HepG2 (cell line): Measurements from ENCODE around the gene KBTBD3. TPM values are rescaled to one million over a fixed set of nuclear protein-coding genes. Genes with fewer than 3 reads are reported as not detected.

Experiments
- ATF7 ChIP-seq, 2 experiments: fragments of 450-650 bp in 1 of 2; sonication (generic) in 1 of 2; formaldehyde crosslinking in 1 of 2; IDR thresholded peaks; 2 replicates each; pipeline versions ENCODE4 v1.4.0 to v1.6.1; 2016 to 2020; ENCODE audit warnings: antibody characterized with exemption in 1 of 2, mild to moderate bottlenecking in 1 of 2, missing genetic modification reagents in 1 of 2
- CREM ChIP-seq, 2 experiments: sonication (generic) in 1 of 2; formaldehyde crosslinking in 1 of 2; IDR thresholded peaks; 2 replicates each; pipeline versions ENCODE4 v1.4.0 to v1.6.1; 2016 to 2020; ENCODE audit warnings: antibody characterized with exemption in 1 of 2, mild to moderate bottlenecking in 1 of 2, missing genetic modification reagents in 1 of 2
- DPF2 ChIP-seq: sonication (generic); formaldehyde crosslinking; IDR thresholded peaks from 2 replicates; pipeline ENCODE4 v1.4.0; 2020; ENCODE audit warnings: mild to moderate bottlenecking, low read depth, missing genetic modification reagents, borderline replicate concordance
- ELK4 ChIP-seq: sonication (generic); formaldehyde crosslinking; IDR thresholded peaks from 2 replicates; pipeline ENCODE4 v1.9.0; 2021; ENCODE audit warnings: missing genetic modification reagents, borderline replicate concordance
- EZH2 ChIP-seq: conservative IDR thresholded peaks from 2 replicates; pipeline ENCODE4 v1.6.1; 2012; ENCODE audit warnings: mild to moderate bottlenecking, low read depth, low read length, moderate library complexity
- FOSL2 ChIP-seq: sonication (generic); formaldehyde crosslinking; IDR thresholded peaks from 2 replicates; pipeline ENCODE4 v1.4.0; 2020; ENCODE audit warnings: missing genetic modification reagents
- HCFC1 ChIP-seq: fragments of 150-350 bp; IDR thresholded peaks from 2 replicates; pipeline ENCODE4 v1.6.1; 2014; ENCODE audit warnings: low read depth, low read length
- HES4 ChIP-seq: sonication (generic); formaldehyde crosslinking; IDR thresholded peaks from 2 replicates; pipeline ENCODE4 v1.9.0; 2021; ENCODE audit warnings: mild to moderate bottlenecking, missing genetic modification reagents, borderline replicate concordance
- JUND ChIP-seq: sonication (generic); formaldehyde crosslinking; IDR thresholded peaks from 2 replicates; pipeline ENCODE4 v1.8.0; 2022; ENCODE audit warnings: mild to moderate bottlenecking, missing genetic modification reagents
- MTA1 ChIP-seq: sonication (generic); formaldehyde crosslinking; IDR thresholded peaks from 2 replicates; pipeline ENCODE4 v1.4.0; 2020; ENCODE audit warnings: missing genetic modification reagents, mild to moderate bottlenecking, borderline replicate concordance
- PBX2 ChIP-seq: IDR thresholded peaks from 2 replicates; pipeline ENCODE4 v1.6.1; 2016; ENCODE audit warnings: control low read depth
- RARA ChIP-seq: IDR thresholded peaks from 2 replicates; pipeline ENCODE4 v1.6.1; 2016; ENCODE audit warnings: missing genetic modification reagents, missing compliant biosample characterization
- SKI ChIP-seq: fragments of 450-650 bp; IDR thresholded peaks from one replicate; pipeline ENCODE4 v1.6.1; 2018; ENCODE audit warnings: mild to moderate bottlenecking; ENCODE audit not compliant: partially characterized antibody
- ZNF20 ChIP-seq: sonication (generic); formaldehyde crosslinking; IDR thresholded peaks from 2 replicates; pipeline ENCODE4 v1.4.0; 2020; ENCODE audit warnings: mild to moderate bottlenecking, moderate library complexity, missing genetic modification reagents
- ZNF33A ChIP-seq: sonication (generic); formaldehyde crosslinking; IDR thresholded peaks from 2 replicates; pipeline ENCODE4 v1.5.1; 2020; ENCODE audit warnings: missing genetic modification reagents, mild to moderate bottlenecking, moderate library complexity, borderline replicate concordance
- ZNF343 ChIP-seq: sonication (generic); formaldehyde crosslinking; IDR thresholded peaks from 2 replicates; pipeline ENCODE4 v1.4.0; 2020; ENCODE audit warnings: mild to moderate bottlenecking, missing genetic modification reagents
- ZNF550 ChIP-seq: sonication (generic); formaldehyde crosslinking; IDR thresholded peaks from 2 replicates; pipeline ENCODE4 v1.4.0; 2020; ENCODE audit warnings: mild to moderate bottlenecking, missing genetic modification reagents, borderline replicate concordance
- ZNF580 ChIP-seq: IDR thresholded peaks from 2 replicates; pipeline ENCODE4 v1.6.1; 2016; ENCODE audit warnings: low read depth, borderline replicate concordance
- ZUFSP ChIP-seq: sonication (generic); formaldehyde crosslinking; IDR thresholded peaks from 2 replicates; pipeline ENCODE4 v1.9.0; 2021; ENCODE audit warnings: missing genetic modification reagents, mild to moderate bottlenecking, borderline replicate concordance
- polyA plus RNA-seq, 8 experiments: library from polyadenylated mRNA; depleted of rRNA in 3 of 8; stranded (reverse) in 7 of 8; unstranded in 1 of 8; fragments of >200 nt; fragmentation: Illumina TruSeq in 4 of 8; extraction: Trizol in 4 of 8; gene quantifications; 2 replicates each; pipeline versions ENCODE4 v1.2.1 to v1.2.3, GENCODE V29; 2011 to 2016; ENCODE audit warnings: low read depth in 4 of 8, missing spikeins in 1 of 8, mixed read lengths in 1 of 8; ENCODE audit not compliant: insufficient read depth in 1 of 8
- total RNA-seq, 5 experiments: library from RNA; depleted of rRNA; stranded (reverse); fragments of >200 nt; fragmentation: Illumina TruSeq; extraction: Trizol; gene quantifications; 2 replicates each; pipeline ENCODE4 v1.2.3, GENCODE V29; 2016; ENCODE audit warnings: low read depth in 1 of 5

The KBTBD3 gene
- total and polyA plus RNA-seq, 2 of the 13 experiments (the other 11 are each of a cell fraction or from before 2014, with no cell fraction given), result 1.8 to 7.4 TPM

- TF ChIP-seq ATF7 (IDR thresholded peaks at IDR 0.05) (peak; percentile 76), ATF7 (CRISPR knock-in tag; IDR thresholded peaks at IDR 0.05) (peak; percentile 69), HCFC1 (no peak), ZNF580 (peak; percentile 57; the same call in 1 of the 2 replicates), HES4 (CRISPR knock-in tag) (no peak; the same call in 1 of the 2 replicates), ZNF550 (CRISPR knock-in tag) (0 out of 2 replicates have a peak, but pooled peaks have one; percentile 68), EZH2 (no peak), ZUFSP (CRISPR knock-in tag) (no peak), SKI (no peak), ZNF33A (no peak), MTA1 (no peak), ELK4 (no peak), PBX2 (CRISPR knock-in tag) (peak; percentile 93), ZNF20 (CRISPR knock-in tag) (no peak), FOSL2 (CRISPR knock-in tag) (peak; percentile 39; the same call in 1 of the 2 replicates), DPF2 (0 out of 2 replicates have a peak, but pooled peaks have one; percentile 26), JUND (CRISPR knock-in tag) (peak; percentile 45; the same call in 1 of the 2 replicates), ZNF343 (CRISPR knock-in tag) (no peak), CREM (IDR thresholded peaks at IDR 0.05) (peak; percentile 71), CREM (CRISPR knock-in tag; IDR thresholded peaks at IDR 0.05) (no peak), RARA (CRISPR knock-in tag) (no peak)
These were observed at the start of gene KBTBD3 (continued) for GRCh38 chr11:106076919-106077608.
